A204.1 (cell line): ENCODE measurements around the gene RNASEH2C.
"Not testable (repeated sequence)": the region's sequence is repeated elsewhere in the genome, so short reads cannot be mapped to it uniquely, and the experiment has no call there.

Experiments used
- FAIRE-seq: peaks from 2 replicates; lab custom pipeline; 2012; peaks lifted over from hg19 to GRCh38; lab: Jason Lieb, UNC

The RNASEH2C gene

DNA sequence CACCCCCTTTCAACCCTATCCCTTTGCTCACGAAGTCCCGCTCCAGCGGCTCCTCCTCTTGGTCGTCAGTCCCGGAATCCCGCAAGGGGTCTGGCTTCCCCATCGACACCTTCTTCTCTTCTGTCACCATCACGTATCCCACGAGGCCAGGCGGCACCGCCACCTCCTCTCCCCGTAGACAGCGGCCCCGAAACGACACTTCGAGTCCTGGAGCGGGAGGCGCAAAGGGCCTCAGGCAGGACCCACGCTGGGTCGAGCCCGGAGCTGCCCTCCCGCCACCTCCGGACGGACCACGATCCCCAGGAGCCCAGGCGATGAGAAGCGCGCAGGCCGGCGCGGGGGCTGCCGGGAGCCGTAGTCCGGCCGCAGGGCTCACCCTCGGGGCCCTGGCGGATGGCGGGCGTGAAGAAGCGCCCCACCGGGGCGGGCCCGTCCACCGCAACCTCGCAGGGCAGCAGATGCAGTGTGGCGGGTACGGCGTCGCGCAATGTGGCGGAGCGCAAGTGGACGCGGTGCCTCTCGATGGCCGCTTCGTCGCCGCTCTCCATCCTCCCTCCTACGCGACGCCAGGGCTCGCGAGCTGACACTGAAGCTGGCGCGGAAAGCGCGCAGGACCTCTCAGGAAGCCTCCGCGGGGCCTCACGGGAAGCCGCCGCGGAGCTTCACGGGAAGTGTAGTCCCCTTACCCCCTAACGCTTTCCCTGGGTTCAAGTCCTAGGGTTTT, at the start of gene RNASEH2C:
TSS of gene RNASEH2C (minus strand) at position 588 of the 724 bp plus-strand sequence. CDS start at position 548, 40 bp downstream.
- no peak for FAIRE-seq

DNA sequence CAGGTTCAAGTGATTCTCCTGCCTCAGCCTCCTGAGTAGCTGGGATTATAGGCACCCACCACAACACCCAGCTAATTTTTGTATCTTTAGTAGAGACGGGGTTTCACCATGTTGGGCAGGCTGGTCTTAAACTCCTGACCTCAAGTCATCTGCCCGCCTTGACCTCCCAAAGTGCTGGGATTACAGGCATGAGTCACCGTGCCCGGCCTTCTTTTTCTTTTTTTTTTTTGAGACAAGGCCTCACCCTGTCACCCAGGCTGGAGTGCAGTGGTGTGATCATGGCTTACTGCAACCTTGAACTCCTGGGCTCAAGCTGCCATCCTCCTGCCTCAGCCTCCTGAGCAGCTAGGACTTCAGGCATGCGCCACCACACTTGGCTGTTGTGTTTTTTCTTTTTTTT, 47.2 kb upstream of the RNASEH2C start:
- not testable (repeated sequence) for FAIRE-seq

DNA sequence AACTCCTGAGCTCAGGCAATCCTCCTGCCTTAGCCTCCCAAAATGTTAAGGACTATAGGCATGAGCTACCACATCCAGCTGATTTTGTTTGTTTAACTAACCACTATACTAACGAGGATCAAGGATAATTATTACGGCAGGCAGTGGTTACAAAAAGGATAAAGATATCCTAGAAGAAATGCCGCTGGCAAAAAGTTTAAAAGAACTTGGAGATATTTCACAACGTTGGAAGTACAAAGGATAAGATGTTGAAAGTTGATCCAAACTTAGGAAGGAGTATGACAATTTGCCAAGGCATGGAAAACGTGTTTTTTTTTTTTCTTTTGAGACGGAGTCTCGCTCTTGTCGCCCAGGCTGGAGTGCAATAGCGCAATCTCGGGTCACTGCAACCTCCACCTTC, 46.8 kb upstream of the RNASEH2C start:
- FAIRE-seq, result no peak

DNA sequence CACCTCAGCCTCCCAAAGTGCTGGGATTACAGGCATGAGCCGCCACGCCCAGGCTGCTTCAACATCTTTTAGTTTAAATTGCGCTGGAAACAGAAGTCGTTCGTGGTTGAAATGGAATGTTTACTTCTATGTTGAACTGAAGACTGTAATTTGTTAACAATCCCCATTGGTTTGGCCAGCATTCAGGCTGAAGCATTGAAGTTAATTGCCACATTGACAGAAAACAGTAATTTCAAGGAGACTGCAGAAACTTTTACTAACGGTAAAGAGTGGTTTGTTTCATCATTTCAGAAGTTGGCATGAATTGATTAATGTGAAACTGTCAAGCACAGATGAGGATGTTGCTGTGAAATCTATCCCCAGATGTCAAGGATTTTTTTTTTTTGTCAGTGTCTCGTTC, 45.9 kb upstream of the RNASEH2C start:
- FAIRE-seq, result no peak

DNA sequence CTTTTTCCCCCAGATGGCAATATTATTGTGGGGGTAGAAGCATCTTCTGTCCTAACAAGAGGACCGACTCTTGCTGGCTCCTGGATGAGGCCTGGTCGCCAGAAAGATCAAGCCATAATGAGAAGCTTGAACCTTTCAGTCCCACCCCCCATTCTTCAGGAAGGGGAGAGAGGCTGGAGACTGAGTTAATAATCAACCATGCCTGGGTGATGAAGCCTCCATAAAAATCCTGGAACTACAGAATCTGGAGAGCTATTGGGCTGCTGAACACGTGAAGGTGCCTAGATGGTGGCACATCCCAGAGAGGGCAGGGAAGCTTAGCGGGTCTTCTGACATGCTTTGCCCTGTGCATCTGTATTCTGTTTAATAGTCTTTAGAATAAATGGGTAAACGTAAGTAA, 43.8 kb upstream of the RNASEH2C start:
- no peak for FAIRE-seq

DNA sequence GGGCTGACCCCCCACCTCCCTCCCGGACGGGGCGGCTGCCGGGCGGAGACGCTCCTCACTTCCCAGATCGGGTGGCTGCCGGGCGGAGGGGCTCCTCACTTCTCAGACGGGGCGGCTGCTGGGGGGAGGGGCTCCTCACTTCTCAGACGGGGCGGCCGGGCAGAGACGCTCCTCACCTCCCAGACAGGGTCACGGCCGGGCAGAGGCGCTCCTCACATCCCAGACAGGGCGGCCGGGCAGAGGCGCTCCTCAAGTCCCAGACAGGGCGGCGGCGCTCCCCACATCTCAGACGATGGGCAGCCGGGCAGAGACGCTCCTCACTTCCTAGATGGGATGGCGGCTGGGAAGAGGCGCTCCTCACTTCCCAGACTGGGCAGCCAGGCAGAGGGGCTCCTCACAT, 42.2 kb upstream of the RNASEH2C start:
- not testable (repeated sequence) for FAIRE-seq

DNA sequence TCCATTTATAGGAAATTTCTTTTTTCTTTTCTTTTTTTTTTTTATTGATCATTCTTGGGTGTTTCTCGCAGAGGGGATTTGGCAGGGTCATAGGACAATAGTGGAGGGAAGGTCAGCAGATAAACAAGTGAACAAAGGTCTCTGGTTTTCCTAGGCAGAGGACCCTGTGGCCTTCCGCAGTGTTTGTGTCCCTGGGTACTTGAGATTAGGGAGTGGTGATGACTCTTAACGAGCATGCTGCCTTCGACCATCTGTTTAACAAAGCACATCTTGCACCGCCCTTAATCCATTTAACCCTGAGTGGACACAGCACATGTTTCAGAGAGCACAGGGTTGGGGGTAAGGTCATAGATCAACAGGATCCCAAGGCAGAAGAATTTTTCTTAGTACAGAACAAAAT, 41.6 kb upstream of the RNASEH2C start:
- not testable (repeated sequence) for FAIRE-seq

DNA sequence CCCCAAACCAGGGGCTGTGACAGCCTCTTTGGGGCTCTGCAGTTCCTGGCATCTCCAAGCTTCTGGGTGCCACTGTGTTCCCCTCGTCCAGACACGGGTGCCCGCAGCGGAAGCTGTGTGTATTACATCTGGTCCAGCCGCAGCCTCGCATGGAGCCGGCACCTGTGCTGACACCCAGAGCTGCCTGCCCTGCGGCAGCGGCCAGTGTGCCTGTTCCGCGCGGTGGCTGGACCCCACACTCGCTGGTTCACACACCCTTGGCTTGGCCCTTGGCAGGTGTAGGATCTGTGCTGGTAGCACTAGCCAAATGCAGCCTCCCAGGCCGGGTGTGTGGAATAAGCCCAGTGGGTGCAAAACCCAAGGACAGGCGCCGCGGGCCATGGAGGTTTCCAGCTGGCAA, 24.5 kb upstream of the RNASEH2C start:
- no peak for FAIRE-seq

DNA sequence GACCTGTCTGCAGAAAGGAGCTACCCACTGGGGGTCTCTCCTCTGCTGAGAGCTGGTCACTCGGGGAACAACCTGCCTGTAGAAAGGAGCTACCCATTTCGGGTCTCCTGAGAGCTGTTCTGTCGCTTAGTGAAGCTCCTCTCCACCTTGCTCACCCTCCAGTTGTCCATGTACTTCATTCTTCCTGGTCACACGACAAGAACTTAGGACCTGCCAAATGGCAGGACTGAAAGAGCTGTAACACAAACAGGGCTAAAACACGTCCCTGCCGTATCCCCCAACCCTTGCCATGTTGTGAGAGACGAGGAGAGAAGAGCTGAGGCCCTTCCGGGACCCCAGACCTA, 24.1 kb upstream of the RNASEH2C start:
- no peak for FAIRE-seq

DNA sequence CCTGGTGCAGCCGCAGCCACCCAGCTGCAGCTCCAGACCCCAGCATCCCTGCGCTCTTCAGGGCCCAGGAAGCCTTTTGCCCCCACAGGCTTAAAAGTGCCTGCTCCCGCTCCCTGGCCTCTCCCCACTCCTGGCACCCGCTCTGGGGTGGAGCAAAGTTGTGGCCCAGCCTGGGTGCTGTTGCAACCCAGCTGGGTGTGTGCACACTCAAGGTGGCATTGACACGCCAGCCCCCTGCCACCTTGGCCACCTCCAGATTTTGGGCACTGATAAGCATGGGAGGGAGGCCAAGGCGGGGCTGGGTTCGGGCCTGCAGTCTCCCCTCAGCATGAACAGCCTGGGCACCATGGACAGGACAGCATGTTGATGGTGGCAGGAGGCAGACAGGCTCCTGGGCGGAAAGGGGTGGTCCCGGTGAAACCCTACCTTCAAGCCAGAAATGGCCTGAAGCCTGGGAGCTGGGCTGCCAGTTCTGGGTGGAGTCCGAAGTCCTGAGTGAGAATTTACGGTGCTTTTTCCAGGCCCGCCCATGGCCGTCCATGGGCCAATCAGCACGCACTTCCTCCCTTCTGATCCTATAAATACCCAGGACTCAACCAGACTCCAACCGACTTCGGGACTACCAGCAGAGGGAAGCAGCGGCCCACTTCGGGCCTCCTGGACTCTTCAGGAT, 23.6 kb upstream of the RNASEH2C start:
- no peak for FAIRE-seq

DNA sequence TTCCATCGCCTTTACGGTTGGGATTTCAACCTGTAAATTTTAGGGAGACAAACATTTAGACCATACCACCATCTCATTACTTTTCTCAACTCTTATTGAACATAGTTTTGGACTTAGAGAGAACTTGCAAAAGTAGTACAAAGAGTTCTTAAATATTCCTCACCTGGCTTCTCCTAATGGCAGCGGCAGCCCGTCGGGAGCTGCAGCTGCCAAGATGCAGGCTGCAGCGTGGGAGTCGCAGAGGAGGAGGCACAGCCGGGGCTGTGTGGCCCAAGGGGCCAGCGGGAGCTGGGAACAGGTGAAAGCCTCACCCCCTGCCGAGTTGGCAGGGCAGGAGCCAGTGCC, 23.1 kb upstream of the RNASEH2C start:
- no peak for FAIRE-seq

DNA sequence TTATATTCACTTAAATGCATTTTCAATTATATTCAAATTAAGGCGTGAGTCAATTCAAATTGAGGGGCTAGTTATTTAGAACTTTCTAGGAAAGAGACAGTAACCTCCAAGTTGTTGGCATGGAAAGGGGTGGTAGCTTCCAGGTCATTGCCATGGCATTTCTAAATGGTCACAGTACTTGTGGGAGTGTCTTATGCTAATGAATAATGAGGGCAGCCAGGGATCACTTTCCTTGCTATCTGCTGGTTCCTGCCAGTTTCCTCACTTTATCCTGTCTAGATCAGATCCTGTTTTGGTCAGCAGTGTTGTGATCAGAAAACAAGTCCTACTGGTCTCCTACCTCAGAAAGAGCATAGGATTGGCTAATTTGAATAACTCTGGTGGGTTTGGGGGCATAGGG, 21.8 kb upstream of the RNASEH2C start:
- FAIRE-seq, result no peak

DNA sequence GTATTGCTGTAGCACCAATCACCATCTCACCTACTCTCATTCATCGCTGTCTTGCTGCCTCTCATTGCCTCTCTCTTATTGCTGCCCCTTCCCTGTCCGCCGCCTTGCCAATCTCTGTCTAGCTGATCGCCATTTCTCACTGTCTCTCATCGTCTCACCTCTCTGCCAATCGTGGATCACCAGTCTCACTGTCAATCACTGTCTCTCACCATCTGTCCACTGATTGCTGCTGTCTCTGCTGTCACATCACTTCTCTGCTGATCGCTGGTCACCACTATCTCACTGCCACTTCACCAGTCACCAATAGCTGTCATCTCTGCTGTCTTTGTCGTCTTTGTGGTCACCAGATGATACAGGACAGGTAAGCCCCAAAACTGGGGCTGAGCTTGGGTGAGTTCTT, 20.6 kb upstream of the RNASEH2C start:
- FAIRE-seq, result no peak

DNA sequence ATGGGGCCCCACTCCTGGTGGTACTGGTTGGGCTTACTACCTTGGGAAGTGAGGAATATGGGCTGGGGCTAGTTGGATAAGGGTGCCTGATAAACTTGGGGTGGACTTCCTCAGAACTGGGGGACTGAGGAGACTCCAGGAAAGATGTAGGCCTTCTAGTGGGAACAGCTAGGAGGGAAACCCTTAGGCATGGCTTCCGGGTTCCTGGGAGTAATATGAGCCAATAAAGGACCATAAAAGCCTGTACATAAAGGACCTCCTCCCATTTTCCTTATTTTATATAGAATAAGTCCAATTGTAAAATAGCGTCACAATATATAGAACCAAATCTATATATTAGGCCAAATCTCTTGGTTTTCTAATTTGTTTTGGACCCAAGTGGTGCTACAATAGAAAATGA, 18.4 kb upstream of the RNASEH2C start:
- no peak for FAIRE-seq

DNA sequence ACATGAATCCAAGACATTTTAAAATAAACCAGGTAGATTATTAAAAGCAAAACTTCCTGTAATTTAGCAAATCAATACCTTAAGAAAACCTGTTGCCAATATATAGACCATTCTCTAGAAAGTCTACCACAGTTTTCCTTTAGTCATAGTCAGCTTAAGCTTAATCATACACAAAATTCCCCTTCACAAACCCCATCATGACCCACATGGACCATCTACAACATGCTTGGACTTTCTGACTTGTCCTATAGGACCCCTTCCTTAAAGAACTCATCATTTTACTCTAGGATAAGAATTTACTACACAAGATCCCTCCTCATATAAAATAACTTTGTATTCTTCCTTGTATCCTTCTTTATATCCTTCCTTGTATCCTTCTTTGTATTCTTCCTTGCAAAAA, 16.2 kb upstream of the RNASEH2C start:
- FAIRE-seq, result no peak

DNA sequence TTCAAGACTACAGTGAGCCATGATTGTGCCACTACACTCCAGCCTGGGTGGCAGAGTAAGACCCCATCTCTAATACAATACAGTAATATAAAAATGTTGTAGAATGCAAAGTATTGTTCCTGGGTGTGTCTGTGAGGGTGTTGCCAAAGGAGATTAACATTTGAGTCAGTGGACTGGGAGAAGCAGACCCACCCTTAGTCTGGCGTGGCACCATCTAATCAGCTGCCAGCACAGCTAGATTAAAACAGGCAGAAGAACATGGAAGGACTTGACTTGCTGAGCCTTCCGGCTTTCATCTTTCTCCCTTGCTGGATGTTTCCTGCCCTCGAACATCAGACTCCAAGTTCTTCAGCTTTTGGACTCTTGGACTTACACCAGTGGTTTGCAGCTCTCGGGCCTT, 14.5 kb upstream of the RNASEH2C start:
- not testable (repeated sequence) for FAIRE-seq

DNA sequence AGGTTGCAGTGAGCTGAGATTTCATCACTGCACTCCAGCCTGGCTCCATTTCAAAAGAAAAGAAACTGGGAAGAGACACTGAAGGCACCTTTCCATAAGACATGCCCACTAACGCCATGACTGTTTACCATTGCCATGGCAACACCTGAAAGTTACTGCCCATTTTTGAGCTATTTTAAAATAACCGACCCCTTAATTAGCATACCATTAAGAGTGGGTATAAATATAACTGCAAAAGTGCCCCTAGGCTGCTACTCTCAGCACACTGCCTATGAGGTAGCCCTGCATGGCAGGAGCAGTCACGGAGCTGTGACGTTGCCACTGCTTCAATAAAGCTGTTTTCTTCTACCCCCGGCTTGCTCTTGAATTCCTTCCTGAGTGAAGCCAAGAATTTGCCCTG, 9.9 kb upstream of the RNASEH2C start:
- no peak for FAIRE-seq

DNA sequence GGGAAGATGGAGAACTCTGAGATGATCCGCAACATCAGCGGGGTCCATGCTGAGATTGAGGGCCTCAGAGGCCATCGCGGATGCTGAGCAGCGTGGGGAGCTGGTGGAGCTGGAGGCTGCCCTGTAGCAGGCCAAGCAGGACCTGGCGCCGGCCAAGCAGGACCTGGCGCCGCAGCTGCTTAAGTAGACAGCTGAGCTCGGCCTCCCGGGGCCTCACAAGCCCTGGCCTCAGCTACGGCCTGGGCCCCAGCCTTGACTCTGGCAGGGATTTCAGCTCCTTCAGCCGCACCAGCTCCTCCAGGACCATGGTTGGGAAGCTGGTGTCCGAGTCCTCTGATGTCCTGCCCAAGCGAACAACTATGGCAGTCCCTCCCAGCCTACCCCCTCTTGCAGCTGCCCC, 7.3 kb upstream of the RNASEH2C start:
- FAIRE-seq, result no peak

DNA sequence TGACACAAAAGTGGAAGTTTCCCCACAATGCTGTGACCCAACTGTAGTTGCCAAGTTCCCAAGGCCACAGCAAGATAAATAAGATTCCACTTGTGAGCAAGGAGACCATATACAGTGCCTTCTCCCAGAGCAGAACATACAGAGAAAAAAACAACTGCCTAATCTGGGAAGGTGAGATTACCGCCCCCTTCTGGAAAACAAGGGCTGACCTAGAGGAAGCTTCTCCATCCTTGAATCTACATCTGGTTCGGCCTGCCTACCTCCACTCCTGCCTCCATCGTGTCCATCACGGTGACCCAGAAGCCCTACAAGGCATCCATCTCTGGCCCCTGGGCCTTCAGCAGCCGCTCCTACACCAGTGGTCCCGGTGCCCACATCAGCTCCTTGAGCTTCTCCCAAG, 6.1 kb upstream of the RNASEH2C start:
- FAIRE-seq, result no peak

DNA sequence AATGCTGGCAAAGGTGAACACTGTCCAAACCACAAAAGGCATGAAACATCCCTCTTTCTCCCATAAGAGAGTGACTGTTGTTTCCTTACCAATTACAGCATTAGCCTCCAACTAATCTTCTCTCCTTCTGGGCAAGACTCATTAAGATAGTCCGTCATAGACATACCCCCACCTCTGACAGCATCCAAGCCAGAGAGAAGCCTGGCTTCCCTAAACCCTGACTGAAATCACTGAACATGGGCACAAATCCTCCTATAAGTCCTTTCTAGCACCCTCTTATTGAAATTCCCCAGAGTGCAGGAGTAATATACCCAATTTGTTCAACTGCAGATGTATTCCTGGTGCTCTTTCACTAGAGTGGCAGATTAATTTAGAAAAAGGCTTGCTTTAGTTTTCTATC, 1.7 kb upstream of the RNASEH2C start:
- FAIRE-seq, result no peak

DNA sequence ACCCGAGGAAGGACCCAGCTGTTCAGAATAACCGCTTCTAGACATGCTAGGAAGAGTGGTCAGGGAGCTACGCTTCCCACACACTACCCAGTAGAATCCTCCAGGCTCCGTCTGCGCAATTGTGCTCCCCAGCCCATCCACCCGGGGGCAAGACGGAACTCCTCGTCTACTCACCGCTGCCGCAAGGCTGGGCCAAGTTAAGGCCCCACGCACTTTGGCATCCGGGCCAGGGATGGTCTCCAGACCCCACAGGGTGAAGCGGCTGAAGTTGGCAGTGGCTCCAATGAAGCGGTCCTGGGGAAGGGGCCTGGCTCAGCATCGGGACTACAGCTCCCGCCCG, 757 bp downstream of the RNASEH2C start:
- FAIRE-seq, result no peak

DNA sequence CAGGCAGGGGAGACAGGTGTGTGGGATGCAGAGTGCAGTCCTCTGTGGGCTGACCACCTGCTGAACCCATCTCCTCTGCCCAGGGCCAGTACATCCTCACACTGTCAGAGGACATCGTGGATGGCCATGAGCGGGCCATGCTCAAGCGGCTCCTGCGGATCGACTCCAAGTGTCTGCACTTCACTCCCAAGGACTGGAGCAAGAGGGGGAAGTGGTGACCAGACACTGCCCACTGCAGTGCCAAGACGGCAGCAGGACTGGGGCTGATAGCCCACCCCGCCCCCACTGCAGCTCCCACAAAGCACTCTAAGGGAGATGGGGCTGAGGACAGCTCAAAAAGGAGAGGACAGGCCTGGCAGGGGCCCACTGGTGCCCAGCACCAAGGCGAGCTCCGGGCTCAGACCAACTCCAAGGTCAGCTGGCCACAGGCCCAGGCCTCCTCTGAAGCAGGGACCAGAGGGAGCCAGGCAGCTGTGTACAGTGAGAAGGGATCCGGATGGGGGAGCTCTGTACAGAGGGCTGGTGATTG, 1.6 kb downstream of the RNASEH2C start:
- FAIRE-seq, result no peak

DNA sequence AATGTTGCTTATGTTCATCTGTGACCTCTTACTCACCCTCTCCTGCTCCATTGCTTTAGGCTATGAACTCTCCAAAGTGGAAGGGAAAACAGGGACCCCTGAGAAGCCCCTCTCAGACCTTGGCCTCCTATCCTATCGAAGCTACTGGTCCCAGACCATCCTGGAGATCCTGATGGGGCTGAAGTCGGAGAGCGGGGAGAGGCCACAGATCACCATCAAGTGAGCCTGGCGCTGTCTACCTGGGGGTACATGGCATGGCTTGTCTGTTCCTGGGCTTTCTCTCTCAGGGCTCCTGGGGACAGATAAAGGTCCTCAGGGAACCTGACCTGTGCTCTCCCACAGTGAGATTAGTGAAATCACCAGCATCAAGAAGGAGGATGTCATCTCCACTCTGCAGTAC, 2.1 kb downstream of the RNASEH2C start:
- no peak for FAIRE-seq

DNA sequence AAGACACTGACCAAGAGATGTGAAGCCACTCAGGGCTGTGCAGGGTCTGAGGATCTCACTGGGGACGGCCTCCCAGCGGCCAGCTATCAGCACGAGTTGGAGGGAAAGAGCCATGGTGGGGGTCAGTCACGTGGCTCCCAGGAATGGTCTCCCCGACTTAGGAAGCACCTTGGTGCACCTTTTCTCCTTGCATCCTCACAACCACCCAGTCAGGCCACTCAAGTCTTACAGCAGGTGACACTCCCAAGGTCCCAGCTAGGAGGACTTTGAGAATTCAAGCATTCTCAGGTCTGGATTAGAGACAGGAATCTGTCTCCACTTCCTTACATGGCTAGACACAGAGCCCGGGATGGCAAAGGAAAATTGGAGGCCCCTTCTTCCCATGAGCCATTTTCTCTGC, 2.7 kb downstream of the RNASEH2C start:
- FAIRE-seq, result no peak
